K562 (cell line): Measurements from ENCODE around the gene TRMT112. TPM values are rescaled to one million over a fixed set of nuclear protein-coding genes. Genes with fewer than 3 reads are reported as not detected.

Source experiments
- BRF1 ChIP-seq: IDR thresholded peaks from 3 replicates; pipeline ENCODE4 v1.6.1; 2011; ENCODE audit warnings: borderline replicate concordance, mild to moderate bottlenecking; ENCODE audit not compliant: insufficient read length; ENCODE audit errors: extremely low read depth
- CBX1 ChIP-seq: sonication (generic); IDR thresholded peaks from 2 replicates; pipeline ENCODE4 v1.6.1; 2016; ENCODE audit warnings: antibody characterized with exemption, low read depth, mild to moderate bottlenecking
- KAT7 ChIP-seq: sonication (generic); formaldehyde crosslinking; IDR thresholded peaks from 2 replicates; pipeline ENCODE4 v1.8.0; 2022; ENCODE audit warnings: missing genetic modification reagents, mild to moderate bottlenecking, borderline replicate concordance
- KLF1 ChIP-seq: fragments of 450-650 bp; IDR thresholded peaks from 2 replicates; pipeline ENCODE4 v1.6.1; 2016; ENCODE audit warnings: missing genetic modification characterization, missing compliant biosample characterization
- KLF10 ChIP-seq: fragments of 250-450 bp; sonication (Bioruptor Pico); IDR thresholded peaks from 2 replicates; pipeline ENCODE4 v1.6.1; 2021; ENCODE audit warnings: matching md5 sums
- MAFG ChIP-seq: fragments of 450-650 bp; conservative IDR thresholded peaks from 2 replicates; pipeline ENCODE4 v1.6.1; 2016; ENCODE audit warnings: missing genetic modification characterization, missing compliant biosample characterization
- MAZ ChIP-seq, 2 experiments: fragments of 450-650 bp in 1 of 2; sonication (generic) in 1 of 2; formaldehyde crosslinking; IDR thresholded peaks in 1 of 2; conservative IDR thresholded peaks in 1 of 2; 2 replicates each; pipeline versions ENCODE4 v1.4.0 to v1.5.0; 2020; ENCODE audit warnings: mild to moderate bottlenecking in 1 of 2, missing genetic modification reagents in 1 of 2
- MTA3 ChIP-seq: fragments of 450-650 bp; formaldehyde crosslinking; IDR thresholded peaks from 2 replicates; pipeline ENCODE4 v1.6.1; 2017; ENCODE audit warnings: mild to moderate bottlenecking, borderline replicate concordance
- SP2 ChIP-seq: IDR thresholded peaks from 2 replicates; pipeline ENCODE4 v1.6.1; 2011; ENCODE audit warnings: mild to moderate bottlenecking, low read depth, low read length, moderate library complexity; ENCODE audit not compliant: poor library complexity, severe bottlenecking; ENCODE audit errors: extremely low read depth
- SRSF1 ChIP-seq: fragments of 200-400 bp; formaldehyde crosslinking; IDR thresholded peaks from 2 replicates; pipeline ENCODE4 v1.6.1; 2017; ENCODE audit warnings: mild to moderate bottlenecking, low read depth, low read length, moderate library complexity
- SRSF3 ChIP-seq: fragments of 200-400 bp; formaldehyde crosslinking; IDR thresholded peaks from 2 replicates; pipeline ENCODE4 v1.6.1; 2016; ENCODE audit warnings: mild to moderate bottlenecking, low read length, moderate library complexity; ENCODE audit not compliant: insufficient read depth
- TAF7 ChIP-seq: fragments of 450-650 bp; IDR thresholded peaks from 2 replicates; pipeline ENCODE4 v1.6.1; 2016; ENCODE audit warnings: missing genetic modification characterization, missing compliant biosample characterization
- ZNF75A ChIP-seq: fragments of 450-650 bp; formaldehyde crosslinking; IDR thresholded peaks from 2 replicates; pipeline ENCODE4 v1.4.0; 2020; ENCODE audit warnings: mild to moderate bottlenecking
- polyA plus RNA-seq, 8 experiments: library from polyadenylated mRNA; depleted of rRNA in 4 of 8; stranded (reverse) in 5 of 8; unstranded in 3 of 8; fragments of >200 nt; fragmentation: Nextera tagmentation in 2 of 8; fragmentation: Illumina TruSeq in 1 of 8; extraction: Ambion mirVana in 2 of 8; extraction: Trizol in 1 of 8; gene quantifications; 2 replicates each; pipeline versions ENCODE4 v1.2.1 to v1.2.3, GENCODE V29; 2011 to 2014; ENCODE audit warnings: inconsistent platforms in 1 of 8, missing spikeins in 1 of 8
- total RNA-seq, 7 experiments: library from RNA; depleted of rRNA in 6 of 7; stranded (reverse); fragments of >200 nt in 6 of 7; fragmentation: Illumina TruSeq in 2 of 7; extraction: Trizol in 2 of 7; gene quantifications; 2 replicates each; pipeline versions ENCODE4 v1.2.1 to v1.2.3, GENCODE V29; 2011 to 2021; ENCODE audit warnings: low replicate concordance in 1 of 7
- TF ChIP-seq, protein P1 (sequence below): fragments of 250-450 bp; sonication (Bioruptor Pico); IDR thresholded peaks from 2 replicates; pipeline ENCODE4 v1.5.0; 2021; ENCODE audit warnings: mild to moderate bottlenecking, moderate library complexity

Gene TRMT112
- total and polyA plus RNA-seq, 9 of the 15 experiments (the other 6 are each of a cell fraction or from before 2014, with no cell fraction given), result 162 to 444 (median 300) TPM

DNA sequence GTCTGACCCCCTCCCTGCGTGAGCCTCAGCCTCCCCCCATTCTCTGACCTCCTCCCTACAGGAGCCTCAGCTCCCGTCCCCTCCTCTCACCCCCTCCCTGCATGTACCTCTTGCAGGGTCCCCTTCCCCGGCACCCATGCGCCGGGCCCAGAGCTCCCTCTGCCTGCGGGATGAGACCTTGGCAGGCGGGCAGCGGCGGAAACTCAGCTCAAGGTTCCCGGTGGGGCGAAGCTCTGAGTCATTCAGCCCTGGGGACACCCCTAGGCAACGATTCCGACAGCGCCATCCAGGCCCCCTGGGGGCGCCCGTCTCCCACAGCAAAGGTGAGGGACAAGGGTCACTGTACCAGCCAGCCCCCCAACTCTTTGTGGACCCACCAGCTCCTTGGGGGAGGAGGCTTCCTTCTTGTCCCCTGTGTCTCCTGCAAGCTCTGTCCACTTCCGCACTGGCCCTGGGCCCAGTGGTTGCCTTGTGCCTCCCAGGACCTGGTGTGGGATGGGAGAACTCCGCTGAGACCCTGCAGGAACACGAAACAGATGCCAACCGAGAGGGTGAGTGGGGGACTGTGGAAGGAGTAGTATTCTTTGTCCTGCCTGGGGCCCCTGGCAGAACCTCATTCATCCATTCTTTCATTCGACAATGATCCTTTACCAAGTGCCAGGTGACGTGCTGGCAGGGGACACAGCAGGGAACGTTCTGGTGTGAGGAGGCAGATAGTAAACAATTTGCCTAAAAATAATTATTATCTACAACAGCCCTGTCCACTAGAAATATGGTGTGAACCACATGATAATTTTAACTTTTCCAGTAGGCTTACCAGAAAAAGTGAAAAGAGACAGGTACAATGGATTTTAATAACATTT, 38.0 kb upstream of the TRMT112 start (continued):
- TF ChIP-seq MTA3 (peak; percentile 94), BRF1 (no peak), TAF7 (no peak), MAZ (CRISPR knock-in tag; conservative IDR thresholded peaks at IDR 0.05 in 1 of 2, IDR thresholded peaks at IDR 0.05 in 1 of 2) (peak; percentile 95 to 98), KLF10 (CRISPR knock-in tag) (no peak), KAT7 (peak; percentile 26; the same call in 1 of the 2 replicates), SP2 (no peak), SRSF1 (no peak), MAFG (tag) (0 out of 2 replicates have a peak, but pooled peaks have one; percentile 17), KLF1 (tag) (0 out of 2 replicates have a peak, but pooled peaks have one; percentile 40), CBX1 (peak; percentile 58; the same call in 1 of the 2 replicates), SRSF3 (0 out of 2 replicates have a peak, but pooled peaks have one; percentile 58), ZNF75A (CRISPR knock-in tag) (no peak)
- TF ChIP-seq, protein P1, sequence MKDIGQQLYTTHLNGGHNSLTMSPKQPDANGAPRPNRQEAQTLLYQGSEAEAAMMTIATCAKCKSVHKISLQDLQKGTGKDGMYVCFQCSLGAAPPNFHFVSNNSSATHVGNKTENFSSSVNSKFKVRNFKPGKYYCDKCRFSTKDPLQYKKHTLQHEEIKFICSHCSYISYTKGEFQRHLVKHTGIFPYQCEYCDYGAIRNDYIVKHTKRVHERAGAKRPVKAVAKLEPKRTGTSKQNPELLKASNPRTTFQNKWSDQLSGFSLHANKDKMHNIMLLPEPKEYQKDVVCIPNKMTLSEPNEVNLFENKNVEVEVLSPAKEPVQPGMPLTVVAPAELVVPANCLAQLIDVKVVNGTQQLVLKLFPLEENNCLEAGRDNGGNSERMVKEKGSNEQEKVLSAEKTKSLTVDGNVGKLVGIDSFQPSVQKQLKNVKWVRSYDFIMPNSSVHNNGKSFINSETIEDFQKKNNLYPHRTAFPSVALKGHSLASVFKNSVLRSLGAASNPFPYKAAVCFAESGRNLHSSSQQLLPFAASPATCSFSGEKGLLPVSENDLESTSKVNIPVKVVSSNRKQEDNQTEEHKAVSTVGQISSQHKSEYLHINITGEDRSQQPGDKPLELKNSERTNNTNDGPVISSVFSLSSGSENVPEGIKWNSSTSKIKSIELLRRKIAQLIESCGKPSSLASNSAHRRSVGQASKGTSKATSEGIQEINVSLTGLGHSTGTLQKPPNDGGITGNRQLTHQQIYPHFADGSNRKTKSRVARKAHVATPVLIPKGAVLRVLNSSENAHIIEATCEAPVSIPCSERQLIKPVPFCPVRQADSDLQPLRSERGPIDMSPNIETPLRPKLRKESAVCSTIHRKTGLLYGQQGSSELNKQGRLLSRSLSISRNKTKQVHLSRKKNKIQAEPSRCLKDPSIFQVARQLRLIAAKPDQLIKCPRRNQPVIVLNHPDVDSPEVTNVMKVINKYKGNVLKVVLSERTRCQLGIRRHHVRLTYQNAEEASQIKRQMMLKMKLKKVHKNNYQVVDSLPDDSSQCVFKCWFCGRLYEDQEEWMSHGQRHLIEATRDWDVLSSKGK (CRISPR knock-in tag), result no peak
